Central memory CD8-positive, alpha-beta T cell (primary cell): ENCODE measurements around the gene ANKS1A.

ENCODE experiments used
- ATAC-seq: fragments of 150-1000 bp; cut with Tn5 transposase; replicated peaks from 2 replicates; pipeline ENCODE4 v1.10.0; 2022; ENCODE audit warnings: mild to moderate bottlenecking, moderate FRiP score, moderate number of reproducible peaks; ENCODE audit not compliant: poor library complexity, severe bottlenecking; ENCODE audit errors: extremely low read depth
- DNase-seq, 2 donors: peaks; one replicate each; pipeline ENCODE4 v3.0.0; 2021; ENCODE audit warnings: low spot score in 2 of 2
- H3K27ac Mint-ChIP-seq: one replicate; pipeline ENCODE4 v1.8.0; 2022; ENCODE audit warnings: low read depth, mild to moderate bottlenecking, moderate library complexity, mixed read lengths
- H3K27me3 Mint-ChIP-seq: one replicate; pipeline ENCODE4 v1.8.0; 2022; ENCODE audit warnings: mixed read lengths
- H3K36me3 Mint-ChIP-seq: one replicate; pipeline ENCODE4 v1.8.0; 2022; ENCODE audit warnings: mild to moderate bottlenecking, moderate library complexity, mixed read lengths; ENCODE audit not compliant: insufficient read depth
- H3K4me1 Mint-ChIP-seq: one replicate; pipeline ENCODE4 v1.8.0; 2022; ENCODE audit warnings: mixed read lengths
- H3K4me3 Mint-ChIP-seq: one replicate; pipeline ENCODE4 v1.8.0; 2022; ENCODE audit warnings: mild to moderate bottlenecking, moderate library complexity, mixed read lengths
- H3K9me3 Mint-ChIP-seq: one replicate; pipeline ENCODE4 v1.8.0; 2022; ENCODE audit warnings: mixed read lengths

ANKS1A gene

DNA sequence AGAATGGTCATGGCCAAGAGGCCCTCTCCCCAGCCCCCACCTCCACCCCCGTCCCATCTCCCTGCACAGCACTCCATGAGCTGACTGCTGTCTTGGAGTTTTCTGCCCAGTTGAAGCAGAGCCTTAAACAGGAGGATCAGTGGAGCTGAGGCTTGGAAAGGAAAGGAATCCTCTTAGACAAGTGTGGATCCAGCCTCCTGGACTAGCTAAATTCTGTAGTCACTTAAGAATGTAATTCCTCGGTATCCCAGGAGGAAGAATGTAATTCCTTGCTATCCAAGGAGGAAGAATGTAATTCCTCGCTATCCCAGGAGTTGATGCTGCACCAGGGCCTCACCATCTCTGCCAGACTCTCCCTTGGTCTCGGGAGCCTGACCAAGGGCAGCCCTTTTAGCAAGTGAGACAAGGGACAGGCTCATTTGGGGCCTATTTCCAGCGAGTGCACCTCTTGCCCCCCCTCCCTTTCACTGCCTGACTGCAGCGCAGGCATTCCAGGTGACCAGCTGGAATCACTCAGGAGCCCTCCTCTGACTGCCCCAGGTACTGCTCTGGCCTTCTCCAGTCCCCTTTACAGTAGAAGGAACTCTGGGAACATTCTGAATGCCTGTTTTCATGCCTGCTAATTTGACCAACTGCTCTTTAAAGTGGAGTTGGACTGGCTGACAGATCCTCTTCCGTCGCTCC lies 175.8 kb downstream of the ANKS1A start:
- DNase-seq (no peak), ATAC-seq (no peak)
- peaks cover 8% of the 10 kb centered on the region for H3K36me3 Mint-ChIP-seq
- H3K4me1 Mint-ChIP-seq, result peaks cover 10% of the 10 kb centered on the region
- H3K4me3 Mint-ChIP-seq, result no peak overlapping the region
- H3K27me3 Mint-ChIP-seq, result no peaks in the 10 kb centered on the region
- no peak overlapping the region for H3K27ac Mint-ChIP-seq
- no peaks in the 10 kb centered on the region for H3K9me3 Mint-ChIP-seq

DNA sequence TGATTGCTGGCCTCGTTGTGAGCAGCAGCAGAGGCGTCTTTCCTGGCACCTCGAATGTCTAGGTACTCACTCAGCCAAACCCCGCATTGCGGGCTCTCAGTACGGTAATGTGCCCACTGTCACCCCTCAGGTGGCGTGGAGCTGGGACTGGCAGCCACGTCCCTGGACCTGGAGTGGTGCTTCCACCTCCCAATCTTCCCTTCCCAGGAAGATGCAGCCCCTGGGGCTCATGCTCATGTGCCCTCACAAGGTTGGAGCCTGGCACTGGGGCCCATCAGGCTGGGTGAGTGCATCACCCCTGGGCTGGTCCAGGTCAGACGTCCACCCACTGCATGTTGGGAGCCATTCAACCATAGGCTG lies 176.4 kb downstream of the ANKS1A start:
- Mint-ChIP-seq H3K9me3 (no peaks in the 10 kb centered on the region), H3K27me3 (no peaks in the 10 kb centered on the region), H3K27ac (no peak overlapping the region), H3K4me1 (peaks cover 10% of the 10 kb centered on the region), H3K36me3 (peaks cover 9% of the 10 kb centered on the region), H3K4me3 (no peak overlapping the region)
- no peak for DNase-seq
- no peak for ATAC-seq

DNA sequence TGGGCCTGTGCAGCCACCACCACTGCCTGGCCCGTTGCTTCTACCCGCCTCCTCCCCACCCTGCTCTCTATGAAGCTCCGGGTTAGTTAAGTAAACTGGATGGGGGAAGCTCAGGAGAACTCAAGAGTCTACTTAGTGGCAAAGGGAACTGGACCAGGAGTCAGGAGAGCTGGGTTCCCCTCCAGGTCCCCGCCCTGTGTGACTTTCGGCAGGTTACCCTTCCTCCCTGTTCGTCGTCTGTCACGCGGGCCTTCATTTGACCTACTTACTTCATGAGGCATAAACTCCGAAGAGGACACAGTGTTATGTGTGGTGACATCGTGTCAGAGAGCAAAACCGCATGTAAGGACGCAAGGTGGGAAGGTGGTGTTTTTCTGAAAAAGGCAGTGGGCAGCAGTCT lies 176.8 kb downstream of the ANKS1A start:
- DNase-seq (no peak), ATAC-seq (no peak)
- H3K27ac Mint-ChIP-seq, result no peak overlapping the region
- peaks cover 12% of the 10 kb centered on the region for H3K36me3 Mint-ChIP-seq
- H3K9me3 Mint-ChIP-seq, result no peaks in the 10 kb centered on the region
- H3K4me1 Mint-ChIP-seq, result peaks cover 10% of the 10 kb centered on the region
- H3K27me3 Mint-ChIP-seq, result no peaks in the 10 kb centered on the region
- no peak overlapping the region for H3K4me3 Mint-ChIP-seq

GRCh38 chr6:35067234-35067633 lies 178.2 kb downstream of the ANKS1A start:
- Mint-ChIP-seq H3K4me3 (no peak overlapping the region), H3K27me3 (no peaks in the 10 kb centered on the region), H3K36me3 (peaks cover 10% of the 10 kb centered on the region), H3K27ac (no peak overlapping the region), H3K4me1 (peaks cover 10% of the 10 kb centered on the region), H3K9me3 (no peaks in the 10 kb centered on the region)
- DNase-seq, result no peak
- ATAC-seq, result no peak

- DNase-seq, result no peak
- H3K36me3 Mint-ChIP-seq, result peaks cover 7% of the 10 kb centered on the region
- H3K4me3 Mint-ChIP-seq, result no peak overlapping the region
- H3K27me3 Mint-ChIP-seq, result no peaks in the 10 kb centered on the region
- H3K9me3 Mint-ChIP-seq, result no peaks in the 10 kb centered on the region
- peaks cover 6% of the 10 kb centered on the region for H3K4me1 Mint-ChIP-seq
- peak overlapping the region; percentile 61 for H3K27ac Mint-ChIP-seq
- ATAC-seq, result no peak
These were observed 179.2 kb downstream of the ANKS1A start for GRCh38 chr6:35068206-35068605.

DNA sequence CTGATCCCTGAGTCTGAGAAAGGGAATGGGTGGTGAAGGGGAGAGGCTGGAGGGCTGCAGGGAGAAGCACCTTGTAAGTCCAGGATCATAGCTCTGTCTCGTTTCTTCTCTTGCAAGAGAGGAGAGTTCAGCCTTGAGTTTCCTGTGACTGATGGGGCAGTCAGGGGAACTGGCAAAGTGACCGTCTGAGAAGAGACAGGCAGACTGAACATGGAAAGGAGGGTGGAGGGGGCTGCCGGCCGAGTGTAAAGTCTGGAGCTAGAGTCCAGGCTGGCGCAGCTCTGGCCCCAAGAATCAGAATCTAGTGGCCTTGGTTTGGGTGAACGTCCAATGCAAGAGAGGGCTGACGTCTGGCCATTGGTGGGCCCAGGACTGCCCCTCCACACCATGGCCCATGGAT lies 179.6 kb downstream of the ANKS1A start:
- ATAC-seq, result no peak

DNA sequence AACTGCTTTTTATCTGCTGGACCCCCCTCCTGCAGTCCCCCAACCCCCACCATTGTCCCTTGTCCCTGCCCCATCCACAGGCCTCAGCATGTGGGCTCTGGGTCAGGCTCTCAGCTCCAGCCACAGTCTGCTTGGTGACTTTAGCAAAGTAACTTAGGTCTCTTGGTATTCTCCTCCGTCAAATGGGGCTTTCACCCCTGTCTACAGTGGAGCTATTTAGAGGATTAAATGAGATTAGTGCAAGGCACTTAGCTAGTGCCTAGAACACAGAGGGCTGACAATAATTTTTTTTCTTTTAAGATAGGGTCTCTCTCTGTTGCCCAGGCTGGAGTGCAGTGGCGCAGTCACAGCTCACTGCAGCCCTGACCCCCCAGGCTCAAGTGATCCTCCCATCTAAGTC lies 180.2 kb downstream of the ANKS1A start:
- Mint-ChIP-seq H3K27ac (no peak overlapping the region), H3K4me1 (no peaks in the 10 kb centered on the region), H3K9me3 (no peaks in the 10 kb centered on the region), H3K27me3 (no peaks in the 10 kb centered on the region), H3K36me3 (peaks cover 6% of the 10 kb centered on the region), H3K4me3 (no peak overlapping the region)
- no peak for ATAC-seq
- no peak for DNase-seq

More for the DNA sequence above, 179.6 kb downstream of the ANKS1A start:
- no peaks in the 10 kb centered on the region for H3K9me3 Mint-ChIP-seq
- no peaks in the 10 kb centered on the region for H3K27me3 Mint-ChIP-seq
- H3K4me3 Mint-ChIP-seq, result no peak overlapping the region
- peaks cover 2% of the 10 kb centered on the region for H3K4me1 Mint-ChIP-seq
- no peak for DNase-seq
- H3K27ac Mint-ChIP-seq, result no peak overlapping the region
- peaks cover 6% of the 10 kb centered on the region for H3K36me3 Mint-ChIP-seq

GRCh38 chr6:35070111-35070510 lies 181.1 kb downstream of the ANKS1A start:
- ATAC-seq, result no peak
- H3K4me3 Mint-ChIP-seq, result no peak overlapping the region
- no peaks in the 10 kb centered on the region for H3K9me3 Mint-ChIP-seq
- no peaks in the 10 kb centered on the region for H3K27me3 Mint-ChIP-seq
- H3K36me3 Mint-ChIP-seq, result peaks cover 8% of the 10 kb centered on the region
- no peaks in the 10 kb centered on the region for H3K4me1 Mint-ChIP-seq
- H3K27ac Mint-ChIP-seq, result no peak overlapping the region
- no peak for DNase-seq

- Mint-ChIP-seq H3K27me3 (no peaks in the 10 kb centered on the region), H3K27ac (no peak overlapping the region)
These were observed 182.4 kb downstream of the ANKS1A start for GRCh38 chr6:35071347-35071994.

GRCh38 chr6:35072051-35072697 lies 183.1 kb downstream of the ANKS1A start:
- peaks cover 8% of the 10 kb centered on the region for H3K36me3 Mint-ChIP-seq
- DNase-seq (no peak), ATAC-seq (no peak)
- H3K27me3 Mint-ChIP-seq, result no peaks in the 10 kb centered on the region
- no peak overlapping the region for H3K4me3 Mint-ChIP-seq
- H3K4me1 Mint-ChIP-seq, result no peaks in the 10 kb centered on the region
- H3K27ac Mint-ChIP-seq, result no peak overlapping the region
- H3K9me3 Mint-ChIP-seq, result no peaks in the 10 kb centered on the region

More at GRCh38 chr6:35071347-35071994, 182.4 kb downstream of the ANKS1A start:
- DNase-seq (no peak), ATAC-seq (no peak)
- peaks cover 8% of the 10 kb centered on the region for H3K36me3 Mint-ChIP-seq
- H3K4me3 Mint-ChIP-seq, result no peak overlapping the region
- no peaks in the 10 kb centered on the region for H3K4me1 Mint-ChIP-seq
- no peaks in the 10 kb centered on the region for H3K9me3 Mint-ChIP-seq

DNA sequence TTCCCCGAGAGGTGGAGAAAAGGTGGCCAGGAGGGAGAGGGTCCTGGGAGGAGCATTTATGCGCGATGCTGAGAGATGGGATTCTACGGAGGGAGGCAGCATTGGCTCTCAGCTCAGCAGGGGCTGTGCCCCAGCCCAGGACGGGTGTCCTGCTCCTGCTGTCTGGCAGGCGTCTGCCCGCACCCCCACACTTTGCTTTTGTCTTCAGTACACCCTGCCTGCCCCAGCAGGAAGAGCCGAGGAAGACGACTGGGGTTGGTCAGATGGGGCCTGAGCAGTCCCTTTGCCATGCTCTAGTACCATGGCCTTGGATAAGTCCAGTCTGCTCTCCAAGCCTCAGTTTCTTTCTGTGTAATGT lies 183.6 kb downstream of the ANKS1A start:
- ATAC-seq (no peak), DNase-seq (no peak)
- H3K9me3 Mint-ChIP-seq, result no peaks in the 10 kb centered on the region
- no peaks in the 10 kb centered on the region for H3K4me1 Mint-ChIP-seq
- peaks cover 9% of the 10 kb centered on the region for H3K36me3 Mint-ChIP-seq
- no peak overlapping the region for H3K4me3 Mint-ChIP-seq
- no peak overlapping the region for H3K27ac Mint-ChIP-seq
- H3K27me3 Mint-ChIP-seq, result no peaks in the 10 kb centered on the region

GRCh38 chr6:35073211-35073610 lies 184.2 kb downstream of the ANKS1A start:
- Mint-ChIP-seq H3K4me1 (no peaks in the 10 kb centered on the region), H3K36me3 (peaks cover 7% of the 10 kb centered on the region), H3K27ac (no peak overlapping the region), H3K9me3 (no peaks in the 10 kb centered on the region), H3K4me3 (no peak overlapping the region), H3K27me3 (no peaks in the 10 kb centered on the region)
- DNase-seq (no peak), ATAC-seq (no peak)
